HG03108 (cell line): ENCODE data around the gene IL6.
A peak's percentile ranks its signal among the peaks of the same experiment; 100 is the strongest.
"Not testable (repeated sequence)": the region's sequence is repeated elsewhere in the genome, so short reads cannot be mapped to it uniquely, and the experiment has no call there.

Source experiments
- ATAC-seq: cut with Tn5 transposase; IDR thresholded peaks from one replicate; pipeline ENCODE4 v1.9.1; 2021; ENCODE audit warnings: moderate library complexity; ENCODE audit not compliant: unreplicated experiment

The IL6 gene

GRCh38 chr7:22703978-22704610 is 22.9 kb upstream of the IL6 start:
- not testable (repeated sequence) for ATAC-seq

GRCh38 chr7:22704722-22705121 is 22.3 kb upstream of the IL6 start:
- not testable (repeated sequence) for ATAC-seq

- not testable (repeated sequence) for ATAC-seq
These were observed 21.1 kb upstream of the IL6 start for GRCh38 chr7:22705874-22706273.

- not testable (repeated sequence) for ATAC-seq
These were observed 19.8 kb upstream of the IL6 start for GRCh38 chr7:22707026-22707691.

- ATAC-seq = not testable (repeated sequence)
These were observed 18.8 kb upstream of the IL6 start for GRCh38 chr7:22708214-22708613.

GRCh38 chr7:22708677-22709061 is 18.3 kb upstream of the IL6 start:
- not testable (repeated sequence) for ATAC-seq

GRCh38 chr7:22709062-22709829 is 17.8 kb upstream of the IL6 start:
- ATAC-seq = not testable (repeated sequence)

- no peak for ATAC-seq
These were observed 17.1 kb upstream of the IL6 start for GRCh38 chr7:22709857-22710256.

GRCh38 chr7:22712999-22713398 is 14.0 kb upstream of the IL6 start:
- peak; percentile 52 for ATAC-seq

- ATAC-seq = no peak
These were observed 13.5 kb upstream of the IL6 start for GRCh38 chr7:22713463-22713862.

- no peak for ATAC-seq
These were observed 11.0 kb upstream of the IL6 start for GRCh38 chr7:22715969-22716368.

- no peak for ATAC-seq
These were observed 9.2 kb upstream of the IL6 start for GRCh38 chr7:22717760-22718159.

GRCh38 chr7:22718200-22718711 is 8.7 kb upstream of the IL6 start:
- ATAC-seq = no peak

GRCh38 chr7:22718911-22719420 is 8.0 kb upstream of the IL6 start:
- no peak for ATAC-seq

- no peak for ATAC-seq
These were observed 5.9 kb upstream of the IL6 start for GRCh38 chr7:22720791-22721786.

- ATAC-seq = no peak
These were observed 4.3 kb upstream of the IL6 start for GRCh38 chr7:22722536-22723180.

GRCh38 chr7:22723181-22723601 is 3.8 kb upstream of the IL6 start:
- ATAC-seq = no peak

GRCh38 chr7:22723637-22724036 is 3.4 kb upstream of the IL6 start:
- no peak for ATAC-seq

GRCh38 chr7:22724861-22725260 is 2.1 kb upstream of the IL6 start:
- no peak for ATAC-seq

GRCh38 chr7:22725585-22725984 is 1.4 kb upstream of the IL6 start:
- ATAC-seq = no peak
